GM12878 (cell line): ENCODE results near the gene MEIS2. TPM values are rescaled to one million over a fixed set of nuclear protein-coding genes. Genes with fewer than 3 reads are reported as not detected.

Source experiments
- ASH2L ChIP-seq: fragments of 300-600, 200-600 bp; sonication (generic); IDR thresholded peaks from 2 replicates; pipeline ENCODE4 v1.6.1; 2017; ENCODE audit warnings: low read depth, mild to moderate bottlenecking, borderline replicate concordance
- BCLAF1 ChIP-seq: fragments of 450-650 bp; IDR thresholded peaks from 2 replicates; pipeline ENCODE4 v1.6.1; 2017; ENCODE audit warnings: antibody characterized with exemption, mild to moderate bottlenecking, moderate library complexity
- CTCF ChIP-seq, 3 experiments: IDR thresholded peaks in 2 of 3; conservative IDR thresholded peaks in 1 of 3; 2 replicates each; pipeline ENCODE4 v1.5.1; 2011; ENCODE audit warnings: low read depth in 3 of 3, low read length in 3 of 3, mild to moderate bottlenecking in 3 of 3, control low read depth in 2 of 3, moderate library complexity in 2 of 3, inconsistent platforms in 1 of 3, mixed read lengths in 1 of 3; ENCODE audit not compliant: control insufficient read depth in 2 of 3, insufficient read depth in 1 of 3; ENCODE audit errors: extremely low read depth in 1 of 3
- DPF2 ChIP-seq: fragments of 450-650 bp; IDR thresholded peaks from 2 replicates; pipeline ENCODE4 v1.6.1; 2017; ENCODE audit warnings: mild to moderate bottlenecking
- MTA2 ChIP-seq: fragments of 450-650 bp; IDR thresholded peaks from 2 replicates; pipeline ENCODE4 v1.6.1; 2016; ENCODE audit warnings: low read depth, mild to moderate bottlenecking, moderate library complexity
- NR2C1 ChIP-seq: fragments of 450-650 bp; IDR thresholded peaks from 2 replicates; pipeline ENCODE4 v1.6.1; 2017; ENCODE audit warnings: antibody characterized with exemption, mild to moderate bottlenecking, moderate library complexity
- SMC3 ChIP-seq: IDR thresholded peaks from 2 replicates; pipeline ENCODE4 v1.6.1; 2011; ENCODE audit warnings: low read length, improper control_type of control experiment, borderline replicate concordance
- SREBF2 ChIP-seq: IDR thresholded peaks from 2 replicates; pipeline ENCODE4 v1.6.1; 2012; ENCODE audit warnings: mild to moderate bottlenecking, low read length
- SUPT20H ChIP-seq: IDR thresholded peaks from 2 replicates; pipeline ENCODE4 v1.6.1; 2011; ENCODE audit warnings: low read depth, mild to moderate bottlenecking, low read length, moderate library complexity, borderline replicate concordance; ENCODE audit not compliant: control insufficient read depth
- TBL1XR1 ChIP-seq: IDR thresholded peaks from 2 replicates; pipeline ENCODE4 v1.6.1; 2012; ENCODE audit warnings: low read depth, low read length, improper control_type of control experiment
- TCF12 ChIP-seq: IDR thresholded peaks from 2 replicates; pipeline ENCODE4 v1.6.1; 2011; ENCODE audit warnings: low read depth, mild to moderate bottlenecking, low read length
- USF1 ChIP-seq: IDR thresholded peaks from 2 replicates; pipeline ENCODE4 v1.6.1; 2011; ENCODE audit warnings: borderline replicate concordance, low read depth, mild to moderate bottlenecking, moderate library complexity, mixed read lengths, low read length; ENCODE audit not compliant: insufficient read depth; ENCODE audit errors: extremely low read length
- WRNIP1 ChIP-seq: IDR thresholded peaks from 2 replicates; pipeline ENCODE4 v1.6.1; 2011; ENCODE audit warnings: low read depth, low read length, improper control_type of control experiment, borderline replicate concordance
- ZNF274 ChIP-seq: IDR thresholded peaks from one replicate; pipeline ENCODE4 v1.8.0; 2011; ENCODE audit not compliant: insufficient read length, insufficient read depth
- polyA plus RNA-seq, 11 experiments: library from polyadenylated mRNA; depleted of rRNA in 4 of 11; unstranded in 6 of 11; stranded (reverse) in 5 of 11; fragments of >200 nt; fragmentation: Nextera tagmentation in 4 of 11; fragmentation: Illumina TruSeq in 1 of 11; extraction: Ambion mirVana in 4 of 11; extraction: Trizol in 1 of 11; gene quantifications; 1 replicate in 1 of 11; 2 replicates in 10 of 11; pipeline versions ENCODE4 v1.2.1 to v1.2.3, GENCODE V29; 2011 to 2016; ENCODE audit warnings: inconsistent platforms in 2 of 11, missing spikeins in 2 of 11, low read depth in 1 of 11
- total RNA-seq, 4 experiments: library from RNA; depleted of rRNA in 3 of 4; stranded (reverse); fragments of >200 nt in 3 of 4; fragmentation: Illumina TruSeq in 1 of 4; extraction: Trizol in 1 of 4; gene quantifications; 2 replicates each; pipeline versions ENCODE4 v1.2.1 to v1.2.3, GENCODE V29; 2013 to 2021
- TF ChIP-seq, protein P1 (sequence below): fragments of 450-650 bp; IDR thresholded peaks from 2 replicates; pipeline ENCODE4 v1.6.1; 2018; ENCODE audit warnings: mild to moderate bottlenecking, low read depth, moderate library complexity; ENCODE audit not compliant: partially characterized antibody
- TF ChIP-seq, protein P2 (sequence below): IDR thresholded peaks from 2 replicates; pipeline ENCODE4 v1.6.1; 2011; ENCODE audit warnings: low read depth, low read length, improper control_type of control experiment, borderline replicate concordance
- TF ChIP-seq, protein P3 (sequence below): IDR thresholded peaks from 2 replicates; pipeline ENCODE4 v1.6.1; 2011; ENCODE audit warnings: borderline replicate concordance, low read depth, mild to moderate bottlenecking, moderate library complexity, low read length; ENCODE audit not compliant: insufficient read depth, poor library complexity, severe bottlenecking

Gene MEIS2
- total and polyA plus RNA-seq, 10 of the 15 experiments (the other 5 are each of a cell fraction or from before 2014, with no cell fraction given) = 9.2 to 54.0 (median 20.4) TPM

GRCh38 chr15:37100109-37100965 is at the start of gene MEIS2 (continued):
- 0 out of 2 replicates have a peak, but pooled peaks have one; percentile 36 for TF ChIP-seq ASH2L
- TF ChIP-seq, protein P1, sequence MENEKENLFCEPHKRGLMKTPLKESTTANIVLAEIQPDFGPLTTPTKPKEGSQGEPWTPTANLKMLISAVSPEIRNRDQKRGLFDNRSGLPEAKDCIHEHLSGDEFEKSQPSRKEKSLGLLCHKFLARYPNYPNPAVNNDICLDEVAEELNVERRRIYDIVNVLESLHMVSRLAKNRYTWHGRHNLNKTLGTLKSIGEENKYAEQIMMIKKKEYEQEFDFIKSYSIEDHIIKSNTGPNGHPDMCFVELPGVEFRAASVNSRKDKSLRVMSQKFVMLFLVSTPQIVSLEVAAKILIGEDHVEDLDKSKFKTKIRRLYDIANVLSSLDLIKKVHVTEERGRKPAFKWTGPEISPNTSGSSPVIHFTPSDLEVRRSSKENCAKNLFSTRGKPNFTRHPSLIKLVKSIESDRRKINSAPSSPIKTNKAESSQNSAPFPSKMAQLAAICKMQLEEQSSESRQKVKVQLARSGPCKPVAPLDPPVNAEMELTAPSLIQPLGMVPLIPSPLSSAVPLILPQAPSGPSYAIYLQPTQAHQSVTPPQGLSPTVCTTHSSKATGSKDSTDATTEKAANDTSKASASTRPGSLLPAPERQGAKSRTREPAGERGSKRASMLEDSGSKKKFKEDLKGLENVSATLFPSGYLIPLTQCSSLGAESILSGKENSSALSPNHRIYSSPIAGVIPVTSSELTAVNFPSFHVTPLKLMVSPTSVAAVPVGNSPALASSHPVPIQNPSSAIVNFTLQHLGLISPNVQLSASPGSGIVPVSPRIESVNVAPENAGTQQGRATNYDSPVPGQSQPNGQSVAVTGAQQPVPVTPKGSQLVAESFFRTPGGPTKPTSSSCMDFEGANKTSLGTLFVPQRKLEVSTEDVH = no peak
- no peak for TF ChIP-seq SUPT20H
- TF ChIP-seq, protein P2, sequence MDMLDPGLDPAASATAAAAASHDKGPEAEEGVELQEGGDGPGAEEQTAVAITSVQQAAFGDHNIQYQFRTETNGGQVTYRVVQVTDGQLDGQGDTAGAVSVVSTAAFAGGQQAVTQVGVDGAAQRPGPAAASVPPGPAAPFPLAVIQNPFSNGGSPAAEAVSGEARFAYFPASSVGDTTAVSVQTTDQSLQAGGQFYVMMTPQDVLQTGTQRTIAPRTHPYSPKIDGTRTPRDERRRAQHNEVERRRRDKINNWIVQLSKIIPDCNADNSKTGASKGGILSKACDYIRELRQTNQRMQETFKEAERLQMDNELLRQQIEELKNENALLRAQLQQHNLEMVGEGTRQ = no peak
- no peak for TF ChIP-seq ZNF274
- TF ChIP-seq SMC3 = no peak
- TF ChIP-seq WRNIP1 = no peak
- TF ChIP-seq NR2C1 = no peak
- peak; percentile 43; the same call in 1 of the 2 replicates for TF ChIP-seq DPF2
- TF ChIP-seq BCLAF1 = no peak
- TF ChIP-seq, protein P3, sequence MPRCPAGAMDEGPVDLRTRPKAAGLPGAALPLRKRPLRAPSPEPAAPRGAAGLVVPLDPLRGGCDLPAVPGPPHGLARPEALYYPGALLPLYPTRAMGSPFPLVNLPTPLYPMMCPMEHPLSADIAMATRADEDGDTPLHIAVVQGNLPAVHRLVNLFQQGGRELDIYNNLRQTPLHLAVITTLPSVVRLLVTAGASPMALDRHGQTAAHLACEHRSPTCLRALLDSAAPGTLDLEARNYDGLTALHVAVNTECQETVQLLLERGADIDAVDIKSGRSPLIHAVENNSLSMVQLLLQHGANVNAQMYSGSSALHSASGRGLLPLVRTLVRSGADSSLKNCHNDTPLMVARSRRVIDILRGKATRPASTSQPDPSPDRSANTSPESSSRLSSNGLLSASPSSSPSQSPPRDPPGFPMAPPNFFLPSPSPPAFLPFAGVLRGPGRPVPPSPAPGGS = no peak
- 0 out of 2 replicates have a peak, but pooled peaks have one; percentile 18 for TF ChIP-seq TCF12
- TF ChIP-seq USF1 = no peak
- TF ChIP-seq TBL1XR1 = no peak
- no peak for TF ChIP-seq MTA2
- no peak for TF ChIP-seq CTCF (IDR thresholded peaks at IDR 0.05 in 2 of 3, conservative IDR thresholded peaks at IDR 0.05 in 1 of 3; ENCODE audit: control insufficient read depth in 2 of 3, extremely low read depth in 1 of 3, insufficient read depth in 1 of 3, low read depth in 3 of 3, low read length in 3 of 3)
- no peak for TF ChIP-seq SREBF2
